Endothelial cell of umbilical vein (primary cell): ENCODE data around the gene SENP5. TPM values are rescaled to one million over a fixed set of nuclear protein-coding genes. Genes with fewer than 3 reads are reported as not detected.
"Not testable (repeated sequence)": the region's sequence is repeated elsewhere in the genome, so short reads cannot be mapped to it uniquely, and the experiment has no call there.

ENCODE experiments used
- BruUV-seq: library from RNA; stranded (reverse); fragments of 400-500 nt; replicated peaks from 2 replicates; lab custom pipeline; 2021; lab: Mats Ljungman, UMichigan
- CTCF ChIA-PET: fragments of 300-600, 350-600 bp; sonication (Branson Sonifier 250); formaldehyde crosslinking; loops from one replicate; lab custom pipeline; 2021; ENCODE audit warnings: antibody characterized with exemption, inconsistent platforms; lab: Charles Lee
- POLR2A ChIA-PET: fragments of 300-600, 350-600 bp; sonication (Branson Sonifier 250); formaldehyde crosslinking; loops from one replicate; lab custom pipeline; 2021; ENCODE audit warnings: antibody characterized with exemption, inconsistent platforms; lab: Charles Lee
- DNase-seq: peaks from one replicate; pipeline ENCODE4 v3.0.0-alpha.2; 2011; ENCODE audit warnings: low read depth, low spot score
- FAIRE-seq: peaks from 2 replicates; lab custom pipeline; 2011; peaks lifted over from hg19 to GRCh38; lab: Jason Lieb, UNC
- H2AFZ ChIP-seq: 2 replicates; pipeline ENCODE4 v1.6.0; 2012; ENCODE audit warnings: low read depth, low read length, control low read depth, inconsistent platforms
- H3K27ac ChIP-seq: 2 replicates; pipeline ENCODE4 v1.5.1; 2011; ENCODE audit warnings: low read depth, mild to moderate bottlenecking, control low read depth, low read length, moderate library complexity; ENCODE audit not compliant: insufficient read depth
- H3K27me3 ChIP-seq, 2 experiments: 2 replicates each; pipeline versions ENCODE4 v1.6.0 to v1.6.1; 2011; ENCODE audit warnings: low read length in 2 of 2, mixed read lengths in 1 of 2; ENCODE audit not compliant: control insufficient read depth in 2 of 2, insufficient read depth in 2 of 2
- H3K36me3 ChIP-seq, 2 experiments: 2 replicates in 1 of 2; 3 replicates in 1 of 2; pipeline ENCODE4 v1.5.1; 2011; ENCODE audit warnings: low read length in 2 of 2, mild to moderate bottlenecking in 1 of 2, moderate library complexity in 1 of 2; ENCODE audit not compliant: control insufficient read depth in 2 of 2, insufficient read depth in 2 of 2; ENCODE audit errors: extremely low read depth in 1 of 2
- H3K4me1 ChIP-seq: 3 replicates; pipeline ENCODE4 v1.5.1; 2011; ENCODE audit warnings: mild to moderate bottlenecking, low read length; ENCODE audit not compliant: control insufficient read depth, insufficient read depth; ENCODE audit errors: extremely low read depth
- H3K4me2 ChIP-seq: 2 replicates; pipeline ENCODE4 v1.6.1; 2011; ENCODE audit warnings: low read length, control low read depth, mixed read lengths; ENCODE audit not compliant: insufficient read depth
- H3K4me3 ChIP-seq, 3 experiments: fragments of 200-600 bp in 1 of 3; sonication (generic), shearing (Covaris generic) in 1 of 3; replicated peaks in 1 of 3; 2 replicates each; pipeline ENCODE4 v1.5.1; 2011 to 2016; ENCODE audit warnings: control low read depth in 3 of 3, low read length in 3 of 3, mild to moderate bottlenecking in 2 of 3, inconsistent platforms in 1 of 3, low read depth in 1 of 3, moderate library complexity in 1 of 3; ENCODE audit not compliant: insufficient read depth in 1 of 3
- H3K79me2 ChIP-seq: 2 replicates; pipeline ENCODE4 v1.6.0; 2012; ENCODE audit warnings: low read length, inconsistent platforms; ENCODE audit not compliant: control insufficient read depth, insufficient read depth
- H3K9ac ChIP-seq: replicated peaks from 2 replicates; pipeline ENCODE3; 2011; ENCODE audit warnings: low read length, control low read depth; ENCODE audit not compliant: insufficient read depth; ENCODE audit errors: extremely low read depth
- H3K9me1 ChIP-seq: replicated peaks from 3 replicates; pipeline ENCODE4 v1.6.0; 2011; ENCODE audit warnings: mild to moderate bottlenecking, low read length; ENCODE audit not compliant: control insufficient read depth, insufficient read depth; ENCODE audit errors: extremely low read depth
- H3K9me3 ChIP-seq: replicated peaks from 2 replicates; pipeline ENCODE4 v1.5.1; 2012; ENCODE audit warnings: low read length, inconsistent platforms; ENCODE audit not compliant: control insufficient read depth, insufficient read depth
- H4K20me1 ChIP-seq: replicated peaks from 2 replicates; pipeline ENCODE3; 2011; ENCODE audit warnings: mild to moderate bottlenecking, low read length; ENCODE audit not compliant: control insufficient read depth, insufficient read depth; ENCODE audit errors: extremely low read depth
- CTCF ChIP-seq, 2 donors: IDR thresholded peaks; 1 replicate in 1 of 2; 2 replicates in 1 of 2; pipeline ENCODE4 v1.5.1; 2011; ENCODE audit warnings: low read length in 2 of 2, mild to moderate bottlenecking in 2 of 2, moderate library complexity in 2 of 2, control low read depth in 1 of 2, inconsistent platforms in 1 of 2, low read depth in 1 of 2; ENCODE audit not compliant: insufficient read depth in 1 of 2; ENCODE audit errors: extremely low read depth in 1 of 2
- EZH2 ChIP-seq: IDR thresholded peaks from 2 replicates; pipeline ENCODE4 v1.6.1; 2012; ENCODE audit warnings: borderline replicate concordance, low read depth, mild to moderate bottlenecking, moderate library complexity, low read length, inconsistent platforms; ENCODE audit not compliant: severe bottlenecking
- FOS ChIP-seq: IDR thresholded peaks from 2 replicates; pipeline ENCODE4 v1.6.1; 2011; ENCODE audit warnings: mild to moderate bottlenecking, low read length, moderate library complexity, borderline replicate concordance; ENCODE audit not compliant: insufficient read depth
- GATA2 ChIP-seq: IDR thresholded peaks from 2 replicates; pipeline ENCODE4 v1.7.0; 2011; ENCODE audit warnings: low read depth, mild to moderate bottlenecking, moderate library complexity, mixed read lengths, low read length; ENCODE audit not compliant: insufficient read length, insufficient read depth
- JUN ChIP-seq: IDR thresholded peaks from 2 replicates; pipeline ENCODE4 v1.6.1; 2011; ENCODE audit warnings: borderline replicate concordance, low read depth; ENCODE audit not compliant: insufficient read length, insufficient read depth
- MAX ChIP-seq: IDR thresholded peaks from 2 replicates; pipeline ENCODE4 v1.6.1; 2011; ENCODE audit not compliant: insufficient read depth, insufficient read length
- MYC ChIP-seq: IDR thresholded peaks from one replicate; pipeline ENCODE4 v1.6.1; 2011; ENCODE audit warnings: mild to moderate bottlenecking, low read depth, low read length
- POLR2A ChIP-seq: IDR thresholded peaks from 2 replicates; pipeline ENCODE4 v1.6.1; 2012; ENCODE audit warnings: low read depth, mild to moderate bottlenecking, control low read depth, low read length
- POLR2AphosphoS5 ChIP-seq: IDR thresholded peaks from 2 replicates; pipeline ENCODE4 v1.6.1; 2012; ENCODE audit warnings: low read depth, mild to moderate bottlenecking, control low read depth, low read length, moderate library complexity; ENCODE audit not compliant: insufficient read depth
- dilution Hi-C: fragments of 300-500 bp; cut with MboI; formaldehyde crosslinking; loops from one replicate; pipeline ENCODE4 v1.15.0; 2019; ENCODE audit warnings: low sequenced_read_pairs; ENCODE audit not compliant: extremely low pct_ligation_motif_present
- intact Hi-C: fragments of 100-400 bp; cut with micrococcal nuclease; formaldehyde crosslinking; loops from one replicate; pipeline ENCODE4 v1.10.0; 2022
- polyA plus RNA-seq, 4 experiments: library from polyadenylated mRNA; depleted of rRNA in 3 of 4; stranded (reverse) in 3 of 4; unstranded in 1 of 4; fragments of >200 nt; gene quantifications; 2 replicates each; pipeline versions ENCODE4 v1.2.1 to v1.2.3, GENCODE V29; 2011 to 2012; ENCODE audit warnings: missing spikeins in 1 of 4
- total RNA-seq: library from RNA; stranded (reverse); gene quantifications from 2 replicates; pipeline ENCODE4 v1.2.3, GENCODE V29; 2021

SENP5 gene
- total and polyA plus RNA-seq, 2 donors (not counting 3 experiments of a cell fraction or from before 2014, with no cell fraction given) = 7.9 to 33.5 TPM

- POLR2A ChIA-PET = no interaction called here
- no TSS peak for BruUV-seq
These were observed 4.6 kb downstream of the SENP5 start for GRCh38 chr3:196872316-196872715.

GRCh38 chr3:196874511-196875094 is 6.9 kb downstream of the SENP5 start:
- H4K20me1 ChIP-seq, dilution Hi-C loops, H3K4me1 ChIP-seq, H3K4me2 ChIP-seq, H3K4me3 ChIP-seq, H2AFZ ChIP-seq, BruUV-seq, intact Hi-C loops, H3K9me3 ChIP-seq, POLR2A ChIA-PET, H3K27ac ChIP-seq, H3K9me1 ChIP-seq, H3K36me3 ChIP-seq, DNase-seq, H3K9ac ChIP-seq, H3K27me3 ChIP-seq, FAIRE-seq: not testable (repeated sequence)
- H3K79me2 ChIP-seq = peaks cover 93% of the 10 kb centered on the region
- CTCF ChIA-PET = interaction anchor here (0.9 to 1.6 kb wide), 2 partner anchors 11 to 19 kb away, joined by 3 read pairs; no protein-coding TSS in a partner anchor

More at GRCh38 chr3:196872316-196872715, 4.6 kb downstream of the SENP5 start:
- no peak overlapping the region for H3K27ac ChIP-seq
- peaks cover 6% of the 10 kb centered on the region for H3K4me1 ChIP-seq
- dilution Hi-C loops (no loop called here), intact Hi-C loops (no loop called here)
- no peak overlapping the region for H3K9ac ChIP-seq
- CTCF ChIA-PET = no interaction called here
- no peaks in the 10 kb centered on the region for H3K9me1 ChIP-seq
- H3K9me3 ChIP-seq = no peaks in the 10 kb centered on the region
- no peaks in the 10 kb centered on the region for H3K36me3 ChIP-seq
- H3K79me2 ChIP-seq = peaks cover 89% of the 10 kb centered on the region
- no peak overlapping the region for H2AFZ ChIP-seq
- H3K27me3 ChIP-seq = no peaks in the 10 kb centered on the region
- no peak overlapping the region for H3K4me2 ChIP-seq
- H3K4me3 ChIP-seq = no peak overlapping the region
- TF ChIP-seq JUN (no peak), FOS (no peak), EZH2 (no peak), GATA2 (no peak), POLR2AphosphoS5 (no peak), MAX (no peak), CTCF (IDR thresholded peaks at IDR 0.05; ENCODE audit: extremely low read depth in 1 of 2, insufficient read depth in 1 of 2, low read depth in 1 of 2, low read length in 2 of 2) (no peak), POLR2A (no peak), MYC (no peak)
- H4K20me1 ChIP-seq = no peaks in the 10 kb centered on the region
- FAIRE-seq = no peak
- no peak for DNase-seq
